Heart right ventricle (tissue), 16 donors: Measurements from ENCODE around the gene ALKBH5. TPM values are rescaled to one million over a fixed set of nuclear protein-coding genes. Genes with fewer than 3 reads are reported as not detected.

Source experiments
- ATAC-seq, 8 donors: fragments of 200-7000 bp; cut with Tn5 transposase; one replicate each; pipeline ENCODE4 v1.9.1; 2020; ENCODE audit warnings: mild to moderate bottlenecking in 8 of 8, moderate library complexity in 8 of 8, moderate number of reproducible peaks in 1 of 8
- DNase-seq, 2 donors: peaks; one replicate each; pipeline ENCODE4 v3.0.0-alpha.2; 2020
- H3K27ac ChIP-seq, 10 donors: fragments of 200-600 bp; sonication (generic) in 2 of 10; one replicate each; pipeline versions ENCODE4 v1.5.0 to v1.8.0; 2020 to 2022; ENCODE audit warnings: mild to moderate bottlenecking in 3 of 10
- H3K27me3 ChIP-seq, 7 donors: fragments of 200-600 bp; one replicate each; pipeline ENCODE4 v1.8.0; 2021 to 2022; ENCODE audit warnings: mild to moderate bottlenecking in 2 of 7
- H3K36me3 ChIP-seq, 9 donors: fragments of 200-600 bp; sonication (generic) in 1 of 9; one replicate each; pipeline versions ENCODE4 v1.5.0 to v1.8.0; 2020 to 2022; ENCODE audit warnings: mild to moderate bottlenecking in 2 of 9
- H3K4me1 ChIP-seq, 9 donors: fragments of 200-600 bp; sonication (generic) in 1 of 9; one replicate each; pipeline versions ENCODE4 v1.5.0 to v1.8.0; 2020 to 2022; ENCODE audit warnings: mild to moderate bottlenecking in 4 of 9
- H3K4me3 ChIP-seq, 10 donors: fragments of 200-600 bp; sonication (generic) in 2 of 10; one replicate each; pipeline versions ENCODE4 v1.5.0 to v1.8.0; 2020 to 2022; ENCODE audit warnings: mild to moderate bottlenecking in 7 of 10, moderate library complexity in 2 of 10
- H3K9me3 ChIP-seq, 11 donors: fragments of 200-600 bp in 10 of 11; sonication (generic) in 2 of 11; one replicate each; pipeline versions ENCODE4 v1.5.0 to v1.8.0; 2013 to 2022; ENCODE audit warnings: mild to moderate bottlenecking in 2 of 11, control low read depth in 1 of 11, moderate library complexity in 1 of 11
- CTCF ChIP-seq, 9 donors: fragments of 200-600 bp; sonication (generic) in 2 of 9; IDR thresholded peaks; one replicate each; pipeline versions ENCODE4 v1.5.0 to v1.8.0; 2021 to 2022; ENCODE audit warnings: antibody characterized with exemption in 9 of 9, mild to moderate bottlenecking in 5 of 9, moderate library complexity in 1 of 9
- WGBS, 2 donors: extraction: QIAGEN DNeasy Blood & Tissue Kit; methylation state at CpG; one replicate each; pipeline ENCODE4 v1.1.7; 2013; ENCODE audit warnings: inconsistent platforms in 1 of 2; 5-methylcytosine and 5-hydroxymethylcytosine counted together
- intact Hi-C, 10 donors: fragments of 100-400 bp; cut with DNase I; formaldehyde crosslinking; loops; one replicate each; pipeline versions ENCODE4 v1.11.1 to v1.14.2; 2022
- polyA plus RNA-seq, 2 donors: library from polyadenylated mRNA; stranded (reverse); fragments of 200-250 nt; gene quantifications; one replicate each; pipeline ENCODE4 v1.2.3, GENCODE V29; 2013
- total RNA-seq, 10 donors: library from RNA; stranded (reverse); fragmentation: NEBNext Ultra II Directional in 3 of 10; extraction: Animal tissue kit (Norgen Biotek cat#: 25700) in 3 of 10; gene quantifications; one replicate each; pipeline versions ENCODE4 v1.2.1 to v1.2.4, GENCODE V29; 2021 to 2023
- donor health status: Arrhythmogenic right ventricular cardiomyopathy.
- donor health status: ischemic (EF 13 %, LVEDD 7.1; RV severe dilation, severe dysfunction).
- donor health status: healthy with polysubstance abuse.
- donor health status: DM: no; HTN: yes; CAD: no.
- donor health status: DM: no; HTN: no; CAD: no.
- donor health status: ischemic (EF 25% LVEDD 6.9; RV normal size, moderate dysfunction).
- donor health status: ischemic (EF 25% LVEDD 5.7; RV mildly dilated, moderate dysfunction).
- donor health status: healthy.
- donor health status: DM: yes; HTN: yes; CAD: no.
- donor health status: Ischemic cardiomyopathy.
- donor health status: ischemic (EF 35%, LVEDD 5.7; RV mildly dilated, moderate dysfunction).
- donor health status: nonischemic (EF 11% LVEDD 7.7; RV severe dilation, severe dysfunction).
- donor health status: DM: yes; HTN: yes; CAD: no.
- donor health status: PGD.
- donor health status: ischemic (EF 29% LVEDD 5.4; RV normal size, mild dysfunction).
- donor health status: nonischemic (EF 23%, LVEDD 6.1; RV moderate dilation, normal function).

Gene ALKBH5
- total and polyA plus RNA-seq, 12 donors = 72.6 to 208 (median 190) TPM

- H3K27ac ChIP-seq = peak overlapping the region in 3 of 10 donors; percentile 31 to 48 (median 44)
- WGBS, 2 donors = 69 to 81% methylated on average over 3 of the region's 3 CpGs
- no peak overlapping the region for H3K4me3 ChIP-seq
- ATAC-seq (peak in 6 of 8 donors; percentile 26 to 66 (median 60)), DNase-seq (no peak)
- no peaks in the 10 kb centered on the region for H3K9me3 ChIP-seq
- intact Hi-C loops = no loop called here
- no peaks in the 10 kb centered on the region for H3K27me3 ChIP-seq
- no peaks in the 10 kb centered on the region for H3K36me3 ChIP-seq
- TF ChIP-seq CTCF (IDR thresholded peaks at IDR 0.05) = no peak
- no peaks in the 10 kb centered on the region for H3K4me1 ChIP-seq
These were observed 10.9 kb upstream of the ALKBH5 start for GRCh38 chr17:18172531-18173278.

- H3K36me3 ChIP-seq = no peaks in the 10 kb centered on the region
- ATAC-seq (no peak), DNase-seq (no peak)
- no peak overlapping the region for H3K4me3 ChIP-seq
- no peaks in the 10 kb centered on the region for H3K9me3 ChIP-seq
- no peaks in the 10 kb centered on the region for H3K4me1 ChIP-seq
- no peaks in the 10 kb centered on the region for H3K27me3 ChIP-seq
- TF ChIP-seq CTCF (IDR thresholded peaks at IDR 0.05) = no peak
- WGBS, 2 donors = 96 to 97% methylated on average over 14 of the region's 14 CpGs
- no peak overlapping the region for H3K27ac ChIP-seq
- intact Hi-C loops = no loop called here
These were observed 9.9 kb upstream of the ALKBH5 start for GRCh38 chr17:18173740-18174139.

GRCh38 chr17:18176176-18176575 lies 7.5 kb upstream of the ALKBH5 start:
- no peak for DNase-seq
- no peaks in the 10 kb centered on the region for H3K27me3 ChIP-seq
- no peak overlapping the region for H3K27ac ChIP-seq
- intact Hi-C loops = no loop called here
- 89 to 90% methylated on average over 7 of the region's 7 CpGs for WGBS, 2 donors
- ATAC-seq = no peak
- no peaks in the 10 kb centered on the region for H3K36me3 ChIP-seq
- no peaks in the 10 kb centered on the region for H3K9me3 ChIP-seq
- TF ChIP-seq CTCF (IDR thresholded peaks at IDR 0.05) = no peak
- H3K4me3 ChIP-seq = no peak overlapping the region
- H3K4me1 ChIP-seq = peaks cover 0 to 1% (median 0%) of the 10 kb centered on the region in 9 donors

GRCh38 chr17:18177133-18177532 lies 6.5 kb upstream of the ALKBH5 start:
- Histone ChIP-seq H3K9me3 (no peaks in the 10 kb centered on the region), H3K4me1 (peaks cover 3 to 11% (median 6%) of the 10 kb centered on the region in 9 donors), H3K4me3 (no peak overlapping the region), H3K27me3 (no peaks in the 10 kb centered on the region), H3K36me3 (no peaks in the 10 kb centered on the region), H3K27ac (no peak overlapping the region)
- no peak for DNase-seq
- no peak for ATAC-seq
- intact Hi-C loops = no loop called here
- no peak for TF ChIP-seq CTCF (IDR thresholded peaks at IDR 0.05)
